ENCODE results near the gene CCDC102A. TPM values are rescaled to one million over a fixed set of nuclear protein-coding genes. Genes with fewer than 3 reads are reported as not detected.
A peak's percentile ranks its signal among the peaks of the same experiment; 100 is the strongest.

CCDC102A gene
- total RNA-seq, 1 experiment from 2014 or later = 10.5 TPM

DNA sequence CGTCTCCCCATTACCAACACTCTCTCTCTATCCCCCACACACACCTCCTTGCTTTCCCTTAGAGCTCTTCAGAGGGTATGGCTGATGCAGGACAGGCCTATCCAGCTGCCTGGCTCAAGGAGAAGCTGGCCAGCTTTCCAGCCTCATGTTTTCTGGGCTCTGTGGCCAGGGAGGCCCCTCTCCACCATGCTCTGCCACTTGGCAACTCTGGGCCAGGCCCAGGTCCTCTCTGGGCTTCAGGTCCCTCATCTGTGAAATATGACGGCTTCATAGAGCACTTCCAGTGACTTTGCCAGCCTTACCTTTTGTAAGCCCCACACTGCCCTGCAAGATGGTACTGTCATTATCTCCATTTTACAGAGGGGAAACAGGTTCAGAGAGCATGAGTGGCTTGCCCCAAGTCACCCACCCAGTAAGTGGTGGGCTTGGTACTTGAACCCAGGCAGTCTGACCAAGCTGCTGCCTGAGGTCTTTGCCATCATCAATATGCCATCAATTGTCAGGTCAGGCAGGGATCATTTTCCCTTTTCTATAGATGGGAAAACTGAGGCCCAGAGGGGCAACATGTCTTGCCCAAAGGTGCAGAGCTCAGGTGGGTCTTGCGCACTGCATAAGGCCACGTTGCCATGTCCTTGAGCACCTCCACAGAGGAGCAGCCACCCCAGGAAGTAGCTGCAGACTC, 5.5 kb upstream of the CCDC102A start:
- no peak for DNase-seq (ENCODE audit: low read depth, low spot score)
- in situ Hi-C loops (cut with HindIII; ENCODE audit: low pct_unique_long_range_greater_than_20kb, low sequenced_read_pairs) = no loop called here

DNA sequence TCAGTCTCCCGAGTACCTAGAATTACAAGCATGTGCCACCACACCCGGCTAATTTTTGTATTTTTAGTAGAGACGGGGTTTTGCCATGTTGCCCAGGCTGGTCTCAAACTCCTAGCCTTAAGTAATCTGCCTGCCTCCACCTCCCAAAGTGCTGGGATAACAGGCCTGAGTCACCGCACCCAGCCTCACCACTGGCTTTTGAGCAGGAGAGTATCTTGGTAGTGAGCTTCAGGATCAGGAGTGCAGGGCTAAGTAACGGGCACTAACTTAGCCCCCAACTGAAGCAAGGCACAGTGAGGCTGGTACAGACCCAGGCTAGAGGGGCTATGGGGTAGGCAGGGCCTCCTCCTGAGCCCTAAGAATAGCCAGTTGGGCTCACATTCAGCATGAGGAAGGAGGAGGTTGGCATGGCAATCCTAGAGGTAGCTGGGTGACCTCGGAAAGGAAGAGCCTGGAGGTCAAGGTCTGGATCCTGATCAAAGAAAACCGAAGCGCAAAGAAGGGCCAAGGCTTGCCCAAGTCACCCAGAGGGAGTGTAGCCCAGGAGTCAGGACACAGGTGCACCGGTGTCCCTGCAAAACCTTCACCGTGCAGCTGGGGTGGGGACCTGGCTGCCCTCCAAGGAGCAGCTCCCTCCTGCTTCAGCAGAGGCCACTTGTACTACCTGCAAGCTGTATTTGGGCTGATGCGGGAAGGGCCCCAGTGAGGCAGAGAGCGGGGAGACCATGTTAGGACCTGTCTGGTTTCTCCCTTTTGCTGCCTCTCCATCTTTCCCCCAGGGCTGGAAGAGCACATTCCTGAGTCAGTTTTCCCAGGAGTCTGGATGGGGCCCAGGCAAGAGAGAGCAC, 4.8 kb upstream of the CCDC102A start:
- in situ Hi-C loops (cut with HindIII; ENCODE audit: low pct_unique_long_range_greater_than_20kb, low sequenced_read_pairs) = no loop called here
- no peak for DNase-seq (ENCODE audit: low read depth, low spot score)

GRCh38 chr16:57540387-57540786, 4.0 kb upstream of the CCDC102A start:
- no peak for DNase-seq (ENCODE audit: low read depth, low spot score)
- in situ Hi-C loops (cut with HindIII; ENCODE audit: low pct_unique_long_range_greater_than_20kb, low sequenced_read_pairs) = no loop called here

- DNase-seq (ENCODE audit: low read depth, low spot score) = no peak
- in situ Hi-C loops (cut with HindIII; ENCODE audit: low pct_unique_long_range_greater_than_20kb, low sequenced_read_pairs) = no loop called here
Measured at GRCh38 chr16:57539072-57539796, 2.9 kb upstream of the CCDC102A start.

DNA sequence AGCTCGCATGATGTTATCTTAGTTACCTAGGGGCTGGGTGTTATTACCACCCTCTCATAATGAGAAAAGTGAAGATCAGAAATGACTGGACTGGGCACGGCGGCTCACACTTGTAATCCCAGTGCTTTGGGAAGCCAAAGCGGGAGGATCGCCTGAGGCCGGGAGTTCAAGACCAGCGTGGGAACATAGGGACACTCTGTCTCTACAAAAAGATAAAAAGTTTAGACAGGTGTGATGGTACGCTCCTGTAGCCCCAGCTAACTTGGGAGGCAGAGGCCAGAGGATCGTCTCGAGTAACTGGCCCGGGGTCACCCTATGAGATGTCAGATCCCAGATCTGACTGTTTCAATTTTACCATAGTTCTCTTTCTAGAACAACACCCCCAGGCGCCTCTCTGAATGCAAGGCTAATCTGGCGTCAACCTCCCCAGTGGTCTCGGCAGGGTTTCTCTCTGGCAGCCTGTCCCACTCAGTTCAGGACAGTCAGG, 1.9 kb upstream of the CCDC102A start:
- in situ Hi-C loops (cut with HindIII; ENCODE audit: low pct_unique_long_range_greater_than_20kb, low sequenced_read_pairs) = no loop called here
- no peak for DNase-seq (ENCODE audit: low read depth, low spot score)

GRCh38 chr16:57537581-57538234, 1.3 kb upstream of the CCDC102A start:
- DNase-seq (ENCODE audit: low read depth, low spot score) = no peak
- in situ Hi-C loops (cut with HindIII; ENCODE audit: low pct_unique_long_range_greater_than_20kb, low sequenced_read_pairs) = no loop called here

- in situ Hi-C loops (cut with HindIII; ENCODE audit: low pct_unique_long_range_greater_than_20kb, low sequenced_read_pairs) = no loop called here
- no peak for DNase-seq (ENCODE audit: low read depth, low spot score)
Measured at GRCh38 chr16:57537194-57537505, 779 bp upstream of the CCDC102A start.

DNA sequence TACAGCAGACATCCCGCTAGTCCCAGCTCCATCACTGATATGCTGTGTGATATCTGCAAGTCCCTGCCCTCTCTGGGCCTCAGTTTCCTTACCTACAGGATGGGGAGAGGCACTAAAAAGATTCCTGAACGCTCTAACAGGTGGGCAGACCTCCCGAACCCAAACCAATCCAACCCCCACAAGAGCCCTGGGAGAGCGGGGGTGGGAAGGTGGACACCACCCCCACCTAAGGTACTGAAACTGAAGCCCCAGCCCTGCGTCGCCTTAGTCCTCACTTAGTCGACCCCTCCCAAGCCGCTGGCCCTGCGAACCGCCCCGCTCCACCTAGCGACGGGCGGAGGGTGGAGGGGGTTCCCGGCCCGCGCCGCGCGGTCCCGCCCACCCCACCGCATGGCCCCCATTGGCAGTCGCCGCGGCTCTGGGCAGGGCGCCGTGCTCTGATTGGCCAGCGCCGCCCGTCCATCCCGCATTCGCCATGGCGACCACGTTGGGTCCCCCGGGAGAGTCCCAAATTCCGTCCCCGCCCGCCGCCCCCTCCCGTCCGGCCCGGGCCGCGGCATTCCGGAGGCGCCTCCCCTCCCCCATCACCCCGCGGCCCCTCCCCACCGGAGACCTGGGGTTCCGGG, 578 bp downstream of the CCDC102A start:
- DNase-seq (ENCODE audit: low read depth, low spot score) = peak; percentile 83
- in situ Hi-C loops (cut with HindIII; ENCODE audit: low pct_unique_long_range_greater_than_20kb, low sequenced_read_pairs) = no loop called here

- in situ Hi-C loops (cut with HindIII; ENCODE audit: low pct_unique_long_range_greater_than_20kb, low sequenced_read_pairs) = no loop called here
- DNase-seq (ENCODE audit: low read depth, low spot score) = no peak
Measured at GRCh38 chr16:57534881-57535658, 1.3 kb downstream of the CCDC102A start.

- no peak for DNase-seq (ENCODE audit: low read depth, low spot score)
- in situ Hi-C loops (cut with HindIII; ENCODE audit: low pct_unique_long_range_greater_than_20kb, low sequenced_read_pairs) = no loop called here
Measured at GRCh38 chr16:57534337-57534880, 2.0 kb downstream of the CCDC102A start.

- in situ Hi-C loops (cut with HindIII; ENCODE audit: low pct_unique_long_range_greater_than_20kb, low sequenced_read_pairs) = no loop called here
- no peak for DNase-seq (ENCODE audit: low read depth, low spot score)
Measured at GRCh38 chr16:57533431-57534336, 2.7 kb downstream of the CCDC102A start.

DNA sequence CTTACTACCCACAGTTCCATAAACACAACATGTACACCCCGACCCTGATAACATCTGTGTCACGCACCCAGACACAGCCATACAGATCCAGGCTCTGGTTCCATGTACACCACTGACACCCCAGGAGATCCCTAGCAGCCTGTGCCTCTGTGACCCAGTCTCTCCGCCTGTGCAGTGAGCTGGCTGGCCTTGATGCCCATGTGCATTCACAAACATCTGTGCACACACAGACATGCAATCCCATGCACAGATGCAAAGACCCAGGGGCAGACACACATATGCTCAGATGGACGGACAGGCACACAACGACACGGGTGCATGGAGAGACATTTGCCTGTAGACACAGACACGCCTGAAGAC, 4.1 kb downstream of the CCDC102A start:
- DNase-seq (ENCODE audit: low read depth, low spot score) = no peak
- in situ Hi-C loops (cut with HindIII; ENCODE audit: low pct_unique_long_range_greater_than_20kb, low sequenced_read_pairs) = no loop called here

DNA sequence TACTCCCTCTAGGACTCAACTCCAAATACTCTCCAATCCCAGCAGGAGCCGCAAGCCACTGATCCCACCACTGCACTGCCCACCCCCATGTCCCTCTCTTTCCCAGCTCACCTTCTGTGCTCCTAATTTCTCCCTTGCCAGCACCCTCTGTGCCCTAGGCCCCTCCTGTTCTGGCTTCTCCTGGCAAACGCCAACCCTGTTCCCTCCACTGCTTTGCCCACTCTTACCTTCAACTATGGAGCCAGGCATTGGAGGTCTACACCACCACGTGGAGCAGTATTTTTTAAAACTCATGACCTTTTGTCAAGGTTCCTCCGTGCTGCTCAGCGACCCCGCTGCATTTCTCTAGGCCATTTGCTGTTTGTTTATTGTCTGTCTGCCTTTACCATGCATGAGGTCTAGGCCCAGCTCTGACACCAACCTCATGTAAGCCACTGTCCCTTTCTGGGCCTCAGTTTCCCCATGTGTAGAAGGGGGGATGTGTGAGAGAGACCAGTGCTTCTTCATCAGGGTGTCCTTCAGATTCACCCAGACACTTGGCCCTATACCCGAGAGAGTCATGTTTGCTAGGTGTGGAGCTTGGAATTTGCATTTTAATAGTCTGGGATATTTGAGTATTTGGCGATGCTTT, 4.6 kb downstream of the CCDC102A start:
- in situ Hi-C loops (cut with HindIII; ENCODE audit: low pct_unique_long_range_greater_than_20kb, low sequenced_read_pairs) = no loop called here
- DNase-seq (ENCODE audit: low read depth, low spot score) = no peak

GRCh38 chr16:57531253-57531575, 5.2 kb downstream of the CCDC102A start:
- in situ Hi-C loops (cut with HindIII; ENCODE audit: low pct_unique_long_range_greater_than_20kb, low sequenced_read_pairs) = no loop called here
- DNase-seq (ENCODE audit: low read depth, low spot score) = no peak

GRCh38 chr16:57530522-57531252, 5.7 kb downstream of the CCDC102A start:
- no peak for DNase-seq (ENCODE audit: low read depth, low spot score)
- in situ Hi-C loops (cut with HindIII; ENCODE audit: low pct_unique_long_range_greater_than_20kb, low sequenced_read_pairs) = no loop called here
